Astrocyte (in vitro differentiated cells and primary cell): ENCODE measurements around the gene NCBP1. TPM values are rescaled to one million over a fixed set of nuclear protein-coding genes. Genes with fewer than 3 reads are reported as not detected.

ENCODE experiments used
- DNase-seq: peaks from one replicate; pipeline ENCODE4 v3.0.0-alpha.2; 2010; ENCODE audit warnings: low read depth
- FAIRE-seq: peaks from 2 replicates; lab custom pipeline; 2011; peaks lifted over from hg19 to GRCh38; lab: Jason Lieb, UNC
- H2AFZ ChIP-seq: 2 replicates; pipeline ENCODE4 v1.6.0; 2012; ENCODE audit warnings: low read depth, low read length, inconsistent platforms
- H3K27ac ChIP-seq: 2 replicates; pipeline ENCODE4 v1.5.1; 2011; ENCODE audit warnings: low read depth, low read length, inconsistent platforms
- H3K27me3 ChIP-seq: 2 replicates; pipeline ENCODE4 v1.6.0; 2011; ENCODE audit warnings: low read length, inconsistent platforms; ENCODE audit not compliant: insufficient read depth
- H3K36me3 ChIP-seq: 2 replicates; pipeline ENCODE4 v1.5.1; 2011; ENCODE audit warnings: low read length, inconsistent platforms; ENCODE audit not compliant: insufficient read depth
- H3K4me1 ChIP-seq: 2 replicates; pipeline ENCODE4 v1.5.1; 2011; ENCODE audit warnings: low read length, inconsistent platforms; ENCODE audit not compliant: insufficient read depth
- H3K4me2 ChIP-seq: 2 replicates; pipeline ENCODE4 v1.6.0; 2012; ENCODE audit warnings: low read length, inconsistent platforms
- H3K4me3 ChIP-seq: 2 replicates; pipeline ENCODE4 v1.5.1; 2011; ENCODE audit warnings: low read depth, mild to moderate bottlenecking, low read length, inconsistent platforms; ENCODE audit not compliant: insufficient read depth
- H3K79me2 ChIP-seq: 2 replicates; pipeline ENCODE4 v1.6.0; 2012; ENCODE audit warnings: mild to moderate bottlenecking, low read length, inconsistent platforms; ENCODE audit not compliant: insufficient read depth
- H3K9ac ChIP-seq: 2 replicates; pipeline ENCODE4 v1.6.0; 2012; ENCODE audit warnings: mild to moderate bottlenecking, low read length, inconsistent platforms
- H3K9me3 ChIP-seq: 2 replicates; pipeline ENCODE4 v1.5.1; 2012; ENCODE audit warnings: low read depth, mild to moderate bottlenecking, low read length, inconsistent platforms; ENCODE audit not compliant: insufficient read depth
- H4K20me1 ChIP-seq: 2 replicates; pipeline ENCODE4 v1.6.0; 2012; ENCODE audit warnings: low read length, inconsistent platforms; ENCODE audit not compliant: insufficient read depth
- H3K27ac Mint-ChIP-seq: one replicate; pipeline ENCODE4 v1.8.0; 2021; ENCODE audit warnings: mild to moderate bottlenecking, mixed read lengths; ENCODE audit not compliant: unreplicated experiment
- H3K27me3 Mint-ChIP-seq: one replicate; pipeline ENCODE4 v1.8.0; 2021; ENCODE audit warnings: low read depth, mixed read lengths; ENCODE audit not compliant: unreplicated experiment
- H3K36me3 Mint-ChIP-seq: one replicate; pipeline ENCODE4 v1.8.0; 2021; ENCODE audit warnings: low read depth, mixed read lengths; ENCODE audit not compliant: unreplicated experiment
- H3K4me1 Mint-ChIP-seq: one replicate; pipeline ENCODE4 v1.8.0; 2021; ENCODE audit warnings: low read depth, mixed read lengths; ENCODE audit not compliant: unreplicated experiment
- H3K4me3 Mint-ChIP-seq: one replicate; pipeline ENCODE4 v1.8.0; 2021; ENCODE audit warnings: mild to moderate bottlenecking, moderate library complexity, mixed read lengths; ENCODE audit not compliant: unreplicated experiment
- H3K9me3 Mint-ChIP-seq: one replicate; pipeline ENCODE4 v1.8.0; 2021; ENCODE audit warnings: mild to moderate bottlenecking, mixed read lengths; ENCODE audit not compliant: unreplicated experiment
- EZH2 ChIP-seq: IDR thresholded peaks from 2 replicates; pipeline ENCODE4 v1.6.1; 2012; ENCODE audit warnings: mild to moderate bottlenecking, low read length, inconsistent platforms; ENCODE audit not compliant: insufficient read depth
- total RNA-seq: library from RNA; stranded (reverse); gene quantifications from 2 replicates; pipeline ENCODE4 v1.2.1, GENCODE V29; 2021
- TF ChIP-seq, protein P1 (sequence below): IDR thresholded peaks from 2 replicates; pipeline ENCODE4 v1.5.1; 2011; ENCODE audit warnings: low read depth, mild to moderate bottlenecking, inconsistent platforms, low read length, moderate library complexity; ENCODE audit not compliant: insufficient read depth

The NCBP1 gene
- total RNA-seq, 1 donor from 2014 or later, result 43.0 TPM

DNA sequence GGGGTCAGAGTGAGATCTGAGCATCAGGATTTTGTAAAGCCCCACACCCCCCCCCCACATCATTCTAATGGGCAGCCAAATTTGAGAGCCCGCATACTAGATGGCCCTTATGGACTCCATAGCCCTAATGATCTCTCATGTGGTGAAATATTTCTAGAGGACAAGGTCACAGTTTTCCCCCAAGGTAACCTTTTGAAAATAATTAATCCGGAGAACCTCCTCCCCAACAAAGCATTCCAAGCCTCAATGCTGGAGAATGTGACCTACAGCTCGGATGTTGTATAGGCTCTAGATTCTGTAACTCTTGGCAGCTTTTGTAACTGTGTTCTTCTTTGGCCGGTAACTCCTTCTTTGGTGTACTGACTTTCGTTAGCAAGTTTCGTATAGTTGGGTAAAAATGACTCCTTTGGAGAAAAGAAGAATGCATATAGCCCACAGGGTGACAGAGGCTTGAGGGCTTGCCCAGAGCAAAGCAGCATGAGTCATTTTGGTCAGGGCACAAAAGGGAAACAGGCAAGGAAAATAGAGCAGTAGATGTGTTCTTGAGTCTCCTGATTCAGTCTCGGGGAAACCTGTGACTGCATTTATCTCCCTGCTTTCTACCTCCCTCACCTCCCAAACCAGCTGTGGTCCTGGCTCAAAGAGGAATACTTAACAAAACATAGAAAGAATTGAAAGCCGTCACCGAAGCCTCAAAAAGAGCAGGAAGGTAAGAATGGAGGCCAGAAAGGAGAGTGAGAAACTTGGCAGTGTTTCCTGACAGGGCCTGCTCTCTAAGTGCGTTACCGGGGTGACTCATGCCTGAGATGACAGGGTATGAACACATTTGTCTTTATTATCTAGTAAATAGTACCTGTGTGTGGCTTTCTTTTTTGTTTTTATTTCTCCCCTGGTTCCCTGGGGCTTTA lies 70.1 kb downstream of the NCBP1 start:
- H3K4me1 ChIP-seq, result peaks cover 17% of the 10 kb centered on the region
- Mint-ChIP-seq H3K9me3 (no peaks in the 10 kb centered on the region), H3K36me3 (peaks cover 2% of the 10 kb centered on the region), H3K27ac (peak overlapping the region; percentile 99), H3K4me3 (peak overlapping the region; percentile 58), H3K27me3 (peaks cover 13% of the 10 kb centered on the region), H3K4me1 (peaks cover 19% of the 10 kb centered on the region)
- H3K27ac ChIP-seq, result peak overlapping the region; percentile 54
- peaks cover 6% of the 10 kb centered on the region for H4K20me1 ChIP-seq
- no peaks in the 10 kb centered on the region for H3K79me2 ChIP-seq
- H3K9ac ChIP-seq, result peak overlapping the region; percentile 49
- FAIRE-seq, result no peak
- peak overlapping the region; percentile 19 for H2AFZ ChIP-seq
- TF ChIP-seq, protein P1, sequence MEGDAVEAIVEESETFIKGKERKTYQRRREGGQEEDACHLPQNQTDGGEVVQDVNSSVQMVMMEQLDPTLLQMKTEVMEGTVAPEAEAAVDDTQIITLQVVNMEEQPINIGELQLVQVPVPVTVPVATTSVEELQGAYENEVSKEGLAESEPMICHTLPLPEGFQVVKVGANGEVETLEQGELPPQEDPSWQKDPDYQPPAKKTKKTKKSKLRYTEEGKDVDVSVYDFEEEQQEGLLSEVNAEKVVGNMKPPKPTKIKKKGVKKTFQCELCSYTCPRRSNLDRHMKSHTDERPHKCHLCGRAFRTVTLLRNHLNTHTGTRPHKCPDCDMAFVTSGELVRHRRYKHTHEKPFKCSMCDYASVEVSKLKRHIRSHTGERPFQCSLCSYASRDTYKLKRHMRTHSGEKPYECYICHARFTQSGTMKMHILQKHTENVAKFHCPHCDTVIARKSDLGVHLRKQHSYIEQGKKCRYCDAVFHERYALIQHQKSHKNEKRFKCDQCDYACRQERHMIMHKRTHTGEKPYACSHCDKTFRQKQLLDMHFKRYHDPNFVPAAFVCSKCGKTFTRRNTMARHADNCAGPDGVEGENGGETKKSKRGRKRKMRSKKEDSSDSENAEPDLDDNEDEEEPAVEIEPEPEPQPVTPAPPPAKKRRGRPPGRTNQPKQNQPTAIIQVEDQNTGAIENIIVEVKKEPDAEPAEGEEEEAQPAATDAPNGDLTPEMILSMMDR, result no peak
- no peak for TF ChIP-seq EZH2
- peak overlapping the region; percentile 77 for H3K4me2 ChIP-seq
- DNase-seq, result peak; percentile 97
- no peaks in the 10 kb centered on the region for H3K36me3 ChIP-seq
- H3K9me3 ChIP-seq, result no peaks in the 10 kb centered on the region
- peaks cover 14% of the 10 kb centered on the region for H3K27me3 ChIP-seq
- peak overlapping the region; percentile 26 for H3K4me3 ChIP-seq

DNA sequence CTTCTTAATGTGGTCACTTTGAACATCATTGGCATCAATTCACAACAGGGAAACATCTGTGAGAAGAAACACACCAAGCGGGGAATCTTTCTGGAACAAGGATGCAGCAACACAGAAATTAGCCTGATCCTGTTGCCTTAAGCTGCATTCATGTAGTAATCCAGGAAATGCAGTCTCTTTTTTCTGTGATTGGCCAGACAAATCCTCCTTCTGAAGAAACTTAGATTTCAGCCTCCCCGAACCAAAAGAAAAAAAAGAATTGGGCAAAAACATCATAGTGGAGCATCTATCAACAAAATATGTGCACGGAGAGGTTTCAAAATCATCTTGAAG lies 70.7 kb downstream of the NCBP1 start:
- H3K4me3 Mint-ChIP-seq, result peak overlapping the region; percentile 58
- no peak overlapping the region for H2AFZ ChIP-seq

More for the DNA sequence above, 70.7 kb downstream of the NCBP1 start:
- no peak for TF ChIP-seq EZH2
- TF ChIP-seq, protein P1, result no peak
- Histone ChIP-seq H3K27ac (peak overlapping the region; percentile 54), H4K20me1 (peaks cover 6% of the 10 kb centered on the region), H3K9me3 (no peaks in the 10 kb centered on the region), H3K4me1 (peaks cover 17% of the 10 kb centered on the region), H3K4me2 (peak overlapping the region; percentile 77), H3K27me3 (peaks cover 18% of the 10 kb centered on the region), H3K9ac (peak overlapping the region; percentile 1), H3K4me3 (peak overlapping the region; percentile 26), H3K79me2 (no peaks in the 10 kb centered on the region), H3K36me3 (no peaks in the 10 kb centered on the region)
- peak overlapping the region; percentile 99 for H3K27ac Mint-ChIP-seq
- H3K4me1 Mint-ChIP-seq, result peaks cover 19% of the 10 kb centered on the region
- H3K27me3 Mint-ChIP-seq, result peaks cover 19% of the 10 kb centered on the region
- no peaks in the 10 kb centered on the region for H3K9me3 Mint-ChIP-seq
- FAIRE-seq (no peak), DNase-seq (no peak)
- H3K36me3 Mint-ChIP-seq, result peaks cover 2% of the 10 kb centered on the region
